SU-DHL-6 (cell line): Measurements from ENCODE around the gene RAD51D.
"Not testable (repeated sequence)": the region's sequence is repeated elsewhere in the genome, so short reads cannot be mapped to it uniquely, and the experiment has no call there.

ENCODE experiments used
- H2AFZ ChIP-seq: fragments of 200-600 bp; sonication (generic); 2 replicates; pipeline ENCODE4 v1.6.1; 2014; ENCODE audit warnings: low read depth, mild to moderate bottlenecking, moderate library complexity, mixed read lengths, antibody characterized with exemption, low read length; ENCODE audit not compliant: severe bottlenecking
- H3F3A ChIP-seq: fragments of 200-600 bp; shearing (Covaris generic); 2 replicates; pipeline ENCODE4 v1.6.0; 2016; ENCODE audit warnings: antibody characterized with exemption, mild to moderate bottlenecking; ENCODE audit not compliant: insufficient read depth
- H3K27ac ChIP-seq: fragments of 200-600 bp; sonication (generic); 2 replicates; pipeline ENCODE4 v1.5.1; 2016; ENCODE audit warnings: low read depth, mild to moderate bottlenecking, low read length, moderate library complexity, mixed read lengths
- H3K27me3 ChIP-seq: fragments of 200-600 bp; sonication (generic), shearing (Covaris generic); 2 replicates; pipeline ENCODE4 v1.6.0; 2014; ENCODE audit warnings: mild to moderate bottlenecking, low read length
- H3K36me3 ChIP-seq: fragments of 200-600 bp; sonication (generic); 2 replicates; pipeline ENCODE4 v1.6.1; 2014; ENCODE audit warnings: mild to moderate bottlenecking, low read length, mixed read lengths
- H3K4me2 ChIP-seq: fragments of 300-600, 200-600 bp; shearing (Covaris generic), sonication (generic); 2 replicates; pipeline ENCODE4 v1.6.0; 2014; ENCODE audit warnings: low read length, low read depth, mild to moderate bottlenecking; ENCODE audit not compliant: poor library complexity, severe bottlenecking
- H3K4me3 ChIP-seq: fragments of 200-600 bp; sonication (generic); 2 replicates; pipeline ENCODE4 v1.5.1; 2014; ENCODE audit warnings: antibody characterized with exemption, low read length, mild to moderate bottlenecking, mixed read lengths; ENCODE audit not compliant: insufficient read depth, poor library complexity, severe bottlenecking
- H3K79me2 ChIP-seq: fragments of 200-600 bp; sonication (generic); 2 replicates; pipeline ENCODE4 v1.6.1; 2014; ENCODE audit warnings: mild to moderate bottlenecking, low read length, moderate library complexity; ENCODE audit not compliant: insufficient read depth
- H3K9ac ChIP-seq: fragments of 200-600 bp; sonication (generic); 2 replicates; pipeline ENCODE4 v1.7.0; 2014; ENCODE audit warnings: mild to moderate bottlenecking, low read length
- H3K9me2 ChIP-seq: fragments of 200-600 bp; sonication (generic); replicated peaks from 2 replicates; pipeline ENCODE4 v1.6.1; 2014; ENCODE audit warnings: low read length; ENCODE audit not compliant: insufficient read depth
- H3K9me3 ChIP-seq: fragments of 200-600 bp; sonication (generic); 2 replicates; pipeline ENCODE4 v1.6.1; 2014; ENCODE audit warnings: low read length, mixed read lengths; ENCODE audit not compliant: insufficient read depth
- H4K20me1 ChIP-seq: fragments of 200-600 bp; sonication (generic); 2 replicates; pipeline ENCODE4 v1.6.1; 2014; ENCODE audit warnings: low read depth, mild to moderate bottlenecking, antibody characterized with exemption, low read length, moderate library complexity, mixed read lengths
- EZH2phosphoT487 ChIP-seq: fragments of 200-600 bp; sonication (generic), shearing (Covaris generic); conservative IDR thresholded peaks from 2 replicates; pipeline ENCODE4 v1.6.1; 2018; ENCODE audit warnings: mild to moderate bottlenecking, antibody characterized with exemption, low read length, moderate library complexity, mixed read lengths
- TF ChIP-seq, protein P1 (sequence below): fragments of 200-600 bp; sonication (generic); IDR thresholded peaks from one replicate; pipeline ENCODE4 v1.5.1; 2017; ENCODE audit warnings: antibody characterized with exemption, mild to moderate bottlenecking, low read length, moderate library complexity; ENCODE audit not compliant: insufficient read depth, poor library complexity, severe bottlenecking

RAD51D gene

DNA sequence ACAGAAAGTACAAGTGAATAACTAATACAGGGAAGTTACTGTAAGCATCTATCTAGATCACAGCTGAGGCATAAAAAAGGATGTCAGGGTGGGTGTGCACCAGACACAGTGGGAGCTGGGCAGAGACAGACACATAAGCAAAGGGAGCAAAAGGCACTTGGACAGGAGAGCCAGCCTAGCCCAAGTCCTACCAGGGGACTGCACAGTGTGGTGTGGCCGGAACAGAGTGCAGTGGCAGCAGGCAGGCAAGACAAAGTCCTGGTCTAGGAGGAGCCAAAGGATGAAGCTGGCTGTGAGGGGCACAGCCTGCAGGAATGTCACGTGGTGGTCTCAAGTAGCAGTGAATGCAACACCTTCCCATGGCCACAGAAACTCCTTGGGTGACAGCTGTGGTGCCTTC lies 21.9 kb downstream of the RAD51D start:
- Histone ChIP-seq H3K4me3 (no peak overlapping the region), H3K36me3 (no peaks in the 10 kb centered on the region), H3K4me2 (no peak overlapping the region), H3K9me2 (no peaks in the 10 kb centered on the region), H3K27ac (no peak overlapping the region), H3K27me3 (no peaks in the 10 kb centered on the region), H3K79me2 (no peaks in the 10 kb centered on the region), H3K9me3 (no peaks in the 10 kb centered on the region), H3K9ac (no peak overlapping the region), H4K20me1 (no peaks in the 10 kb centered on the region), H3F3A (0 out of 2 replicates have a peak, but pooled peaks cover 5% of the 10 kb centered on the region), H2AFZ (no peak overlapping the region)
- TF ChIP-seq EZH2phosphoT487, result no peak
- TF ChIP-seq, protein P1, sequence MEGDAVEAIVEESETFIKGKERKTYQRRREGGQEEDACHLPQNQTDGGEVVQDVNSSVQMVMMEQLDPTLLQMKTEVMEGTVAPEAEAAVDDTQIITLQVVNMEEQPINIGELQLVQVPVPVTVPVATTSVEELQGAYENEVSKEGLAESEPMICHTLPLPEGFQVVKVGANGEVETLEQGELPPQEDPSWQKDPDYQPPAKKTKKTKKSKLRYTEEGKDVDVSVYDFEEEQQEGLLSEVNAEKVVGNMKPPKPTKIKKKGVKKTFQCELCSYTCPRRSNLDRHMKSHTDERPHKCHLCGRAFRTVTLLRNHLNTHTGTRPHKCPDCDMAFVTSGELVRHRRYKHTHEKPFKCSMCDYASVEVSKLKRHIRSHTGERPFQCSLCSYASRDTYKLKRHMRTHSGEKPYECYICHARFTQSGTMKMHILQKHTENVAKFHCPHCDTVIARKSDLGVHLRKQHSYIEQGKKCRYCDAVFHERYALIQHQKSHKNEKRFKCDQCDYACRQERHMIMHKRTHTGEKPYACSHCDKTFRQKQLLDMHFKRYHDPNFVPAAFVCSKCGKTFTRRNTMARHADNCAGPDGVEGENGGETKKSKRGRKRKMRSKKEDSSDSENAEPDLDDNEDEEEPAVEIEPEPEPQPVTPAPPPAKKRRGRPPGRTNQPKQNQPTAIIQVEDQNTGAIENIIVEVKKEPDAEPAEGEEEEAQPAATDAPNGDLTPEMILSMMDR, result no peak

DNA sequence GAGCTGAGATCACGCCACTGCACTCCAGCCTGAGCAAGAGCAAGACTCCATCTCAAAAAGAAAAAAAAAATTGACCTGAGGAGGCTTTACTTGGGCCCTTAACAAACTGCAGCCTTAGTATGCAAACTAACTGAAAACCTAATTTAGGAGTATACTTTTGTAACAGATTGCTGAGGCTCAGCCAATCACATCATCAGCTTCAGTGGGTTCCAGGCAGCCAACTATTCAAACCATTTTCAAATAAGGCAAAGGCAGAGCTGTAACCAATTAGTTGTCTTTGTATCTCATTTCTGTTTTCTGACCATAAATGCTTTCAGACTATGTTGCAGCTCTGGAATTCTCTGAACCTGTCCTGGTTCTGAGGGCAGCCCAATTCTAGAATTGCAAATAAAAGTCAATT lies 23.9 kb downstream of the RAD51D start:
- H3K27ac ChIP-seq, result no peak overlapping the region
- no peak overlapping the region for H3K4me2 ChIP-seq

DNA sequence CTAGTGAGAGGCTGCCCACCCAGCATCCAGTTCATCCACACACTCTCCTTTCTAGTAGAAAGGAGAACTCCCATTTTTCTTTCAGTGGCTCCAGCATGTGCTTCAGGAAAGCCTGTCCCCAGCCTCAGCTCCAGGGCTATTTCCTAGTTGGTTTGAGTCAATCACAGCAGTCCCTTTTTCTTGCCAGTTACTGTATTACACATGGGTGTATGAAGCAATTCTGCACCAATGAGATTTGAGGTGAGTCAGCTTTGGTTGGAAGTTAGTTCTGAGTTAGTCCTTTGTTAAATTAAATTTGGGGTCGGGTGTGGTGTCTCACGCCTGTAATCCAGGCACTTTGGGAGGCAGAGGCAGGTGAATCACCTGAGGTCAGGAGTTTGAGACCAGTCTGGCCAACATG lies 24.8 kb downstream of the RAD51D start:
- H3K79me2 ChIP-seq, result no peaks in the 10 kb centered on the region
- no peak overlapping the region for H2AFZ ChIP-seq
- H3K4me2 ChIP-seq, result no peak overlapping the region
- TF ChIP-seq, protein P1, result no peak
- no peak for TF ChIP-seq EZH2phosphoT487
- H4K20me1 ChIP-seq, result no peaks in the 10 kb centered on the region
- no peaks in the 10 kb centered on the region for H3K9me3 ChIP-seq
- no peaks in the 10 kb centered on the region for H3K9me2 ChIP-seq
- 0 out of 2 replicates have a peak, but pooled peaks cover 5% of the 10 kb centered on the region for H3F3A ChIP-seq
- no peaks in the 10 kb centered on the region for H3K27me3 ChIP-seq
- H3K4me3 ChIP-seq, result no peak overlapping the region
- no peaks in the 10 kb centered on the region for H3K36me3 ChIP-seq
- no peak overlapping the region for H3K9ac ChIP-seq
- no peak overlapping the region for H3K27ac ChIP-seq

More for the DNA sequence above, 23.9 kb downstream of the RAD51D start:
- Histone ChIP-seq H3K27me3 (no peaks in the 10 kb centered on the region), H3K36me3 (no peaks in the 10 kb centered on the region), H3K9ac (no peak overlapping the region), H3K4me3 (no peak overlapping the region), H3K79me2 (no peaks in the 10 kb centered on the region), H3K9me3 (no peaks in the 10 kb centered on the region), H3F3A (0 out of 2 replicates have a peak, but pooled peaks cover 5% of the 10 kb centered on the region), H2AFZ (no peak overlapping the region), H3K9me2 (no peaks in the 10 kb centered on the region), H4K20me1 (no peaks in the 10 kb centered on the region)
- TF ChIP-seq EZH2phosphoT487, result no peak
- TF ChIP-seq, protein P1, result no peak

DNA sequence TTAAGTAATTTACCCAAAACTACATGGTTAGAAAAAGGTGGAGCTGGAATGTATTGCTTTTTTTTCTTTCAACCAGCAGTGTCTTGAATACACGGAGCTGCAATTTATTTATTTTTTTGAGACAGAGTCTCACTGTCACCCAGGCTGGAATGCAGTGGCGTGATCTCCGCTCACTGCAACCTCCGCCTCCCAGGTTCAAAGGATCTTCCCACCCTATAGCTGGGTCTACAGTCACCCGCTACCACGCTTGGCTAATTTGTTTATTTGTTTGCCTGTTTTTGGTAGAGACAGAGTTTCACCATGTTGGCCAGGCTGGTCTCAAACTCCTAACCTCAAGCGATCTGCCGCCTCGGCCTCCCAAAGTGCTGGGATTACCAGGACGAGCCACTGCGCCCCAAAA lies 29.0 kb downstream of the RAD51D start:
- H3K36me3 ChIP-seq, H3K4me2 ChIP-seq, H3K4me3 ChIP-seq, H3K27ac ChIP-seq, H3K9me3 ChIP-seq, H3F3A ChIP-seq, H4K20me1 ChIP-seq, H3K9ac ChIP-seq, H3K79me2 ChIP-seq, H3K27me3 ChIP-seq, H3K9me2 ChIP-seq, H2AFZ ChIP-seq: not testable (repeated sequence)
